H1 (cell line): ENCODE results near the gene CD300A. TPM values are rescaled to one million over a fixed set of nuclear protein-coding genes. Genes with fewer than 3 reads are reported as not detected.

Source experiments
- CHD2 ChIP-seq: IDR thresholded peaks from 2 replicates; pipeline ENCODE4 v1.6.1; 2012; ENCODE audit warnings: low read length, improper control_type of control experiment
- EZH2 ChIP-seq: fragments of 200-600 bp; sonication (generic); IDR thresholded peaks from 2 replicates; pipeline ENCODE4 v1.7.1; 2012; ENCODE audit warnings: low read depth, mild to moderate bottlenecking, moderate library complexity, low read length, inconsistent platforms; ENCODE audit not compliant: severe bottlenecking
- SRF ChIP-seq: IDR thresholded peaks from 2 replicates; pipeline ENCODE4 v1.6.1; 2011; ENCODE audit warnings: mild to moderate bottlenecking, low read depth, low read length, moderate library complexity
- YY1 ChIP-seq: IDR thresholded peaks from 2 replicates; pipeline ENCODE4 v1.6.1; 2011; ENCODE audit warnings: low read depth, mild to moderate bottlenecking, low read length
- ZNF274 ChIP-seq: IDR thresholded peaks from 2 replicates; pipeline ENCODE4 v1.7.0; 2012; ENCODE audit warnings: low read length, borderline replicate concordance; ENCODE audit errors: extremely low read depth
- polyA plus RNA-seq, 7 experiments: library from polyadenylated mRNA; depleted of rRNA in 3 of 7; stranded (reverse) in 5 of 7; unstranded in 2 of 7; fragments of >200 nt in 5 of 7; fragments of 200-250 nt in 2 of 7; gene quantifications; 1 replicate in 5 of 7; 2 replicates in 1 of 7; 4 replicates in 1 of 7; pipeline versions ENCODE4 v1.2.1 to v1.2.3, GENCODE V29; 2011 to 2013; ENCODE audit warnings: missing spikeins in 2 of 7, mixed read lengths in 2 of 7
- total RNA-seq: library from RNA; stranded (reverse); fragmentation: NEBNext Ultra II Directional; extraction: Animal tissue kit (Norgen Biotek cat#: 25700); gene quantifications from 2 replicates; pipeline ENCODE4 v1.2.1, GENCODE V29; 2021
- TF ChIP-seq, protein P1 (sequence below): IDR thresholded peaks from 2 replicates; pipeline ENCODE4 v1.6.1; 2011; ENCODE audit warnings: low read depth, mild to moderate bottlenecking, low read length; ENCODE audit not compliant: insufficient read depth

The CD300A gene
- total and polyA plus RNA-seq, 2 of the 8 experiments (the other 6 are each of a cell fraction or from before 2014, with no cell fraction given), result 0.52 to 1.3 TPM

DNA sequence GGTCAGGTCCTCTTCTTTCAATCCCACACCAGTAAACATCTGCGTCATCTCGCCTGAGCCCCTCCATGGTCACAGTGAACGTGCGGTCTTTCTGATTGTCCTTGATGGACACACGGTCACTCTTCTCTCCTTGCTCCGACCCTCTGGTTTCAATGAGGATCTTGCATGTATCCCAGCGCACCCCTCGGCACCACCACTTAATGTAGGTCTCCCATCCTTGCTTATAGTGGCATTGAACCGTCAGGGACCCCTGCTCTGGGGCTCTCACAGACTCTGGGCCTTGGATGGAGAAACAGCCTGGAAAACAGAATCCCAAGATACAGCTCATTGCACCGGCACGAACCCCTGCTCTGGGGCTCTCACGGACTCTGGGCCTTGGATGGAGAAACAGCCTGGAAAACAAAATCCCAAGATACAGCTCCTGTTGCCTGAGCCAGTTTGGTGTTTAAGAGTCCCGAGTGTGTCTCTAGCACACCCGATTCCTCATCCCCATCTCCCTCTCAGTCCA lies 59.4 kb downstream of the CD300A start (continued):
- TF ChIP-seq SRF (no peak), EZH2 (no peak), ZNF274 (no peak), YY1 (no peak), CHD2 (no peak)
- TF ChIP-seq, protein P1, sequence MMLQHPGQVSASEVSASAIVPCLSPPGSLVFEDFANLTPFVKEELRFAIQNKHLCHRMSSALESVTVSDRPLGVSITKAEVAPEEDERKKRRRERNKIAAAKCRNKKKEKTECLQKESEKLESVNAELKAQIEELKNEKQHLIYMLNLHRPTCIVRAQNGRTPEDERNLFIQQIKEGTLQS, result no peak
